OCI-LY7 (cell line): ENCODE data around the gene CASP2. TPM values are rescaled to one million over a fixed set of nuclear protein-coding genes. Genes with fewer than 3 reads are reported as not detected.

ENCODE experiments used
- BruUV-seq: library from RNA; stranded (reverse); fragments of 400-500 nt; replicated peaks from 2 replicates; lab custom pipeline; 2021; lab: Mats Ljungman, UMichigan
- CTCF ChIA-PET: fragments of 300-600 bp; sonication (Branson Sonifier 250); formaldehyde crosslinking; loops from one replicate; lab custom pipeline; 2022; ENCODE audit warnings: antibody characterized with exemption; ENCODE audit not compliant: unreplicated experiment; lab: Charles Lee
- POLR2A ChIA-PET: fragments of 300-600 bp; sonication (Branson Sonifier 250); formaldehyde crosslinking; loops from one replicate; lab custom pipeline; 2022; ENCODE audit warnings: antibody characterized with exemption; lab: Charles Lee
- DNase-seq: peaks from one replicate; pipeline ENCODE4 v3.0.0-alpha.2; 2015; ENCODE audit warnings: low spot score
- H2AFZ ChIP-seq: fragments of 200-600 bp; sonication (generic), shearing (Covaris generic); 2 replicates; pipeline ENCODE4 v1.6.1; 2014; ENCODE audit warnings: mild to moderate bottlenecking, antibody characterized with exemption, low read length, moderate library complexity
- H3K27ac ChIP-seq: fragments of 200-600 bp; sonication (generic); 2 replicates; pipeline ENCODE4 v1.5.1; 2014; ENCODE audit warnings: mixed run types, low read depth, mild to moderate bottlenecking, moderate library complexity, low read length, inconsistent platforms; ENCODE audit not compliant: poor library complexity, severe bottlenecking
- H3K36me3 ChIP-seq: fragments of 200-600 bp; sonication (generic); 2 replicates; pipeline ENCODE4 v1.6.1; 2014; ENCODE audit warnings: mild to moderate bottlenecking, antibody characterized with exemption, low read length, moderate library complexity, mixed read lengths; ENCODE audit not compliant: insufficient read depth
- H3K4me1 ChIP-seq: fragments of 200-600 bp; sonication (generic); 2 replicates; pipeline ENCODE4 v1.5.1; 2014; ENCODE audit warnings: mild to moderate bottlenecking, low read length; ENCODE audit not compliant: insufficient read depth, poor library complexity, severe bottlenecking
- H3K4me2 ChIP-seq: fragments of 200-600 bp; sonication (generic); 2 replicates; pipeline ENCODE4 v1.6.1; 2014; ENCODE audit warnings: mild to moderate bottlenecking, low read length
- H3K4me3 ChIP-seq: fragments of 200-600 bp; sonication (generic); 2 replicates; pipeline ENCODE4 v1.5.1; 2014; ENCODE audit warnings: mild to moderate bottlenecking, low read depth, low read length; ENCODE audit not compliant: poor library complexity, severe bottlenecking
- H3K79me2 ChIP-seq: fragments of 200-600 bp; sonication (generic); 2 replicates; pipeline ENCODE4 v1.6.1; 2016; ENCODE audit warnings: low read depth, mild to moderate bottlenecking, low read length, moderate library complexity, mixed read lengths; ENCODE audit not compliant: insufficient read depth
- H3K9me2 ChIP-seq: fragments of 200-600 bp; sonication (generic); 2 replicates; pipeline ENCODE4 v1.6.1; 2016; ENCODE audit warnings: mild to moderate bottlenecking, low read length, mixed read lengths; ENCODE audit not compliant: insufficient read depth
- H3K9me3 ChIP-seq: fragments of 200-600 bp; sonication (generic); 2 replicates; pipeline ENCODE4 v1.6.1; 2014; ENCODE audit warnings: mild to moderate bottlenecking, mixed run types, low read length, mixed read lengths
- H4K20me1 ChIP-seq: fragments of 200-600 bp; sonication (generic); 2 replicates; pipeline ENCODE4 v1.6.1; 2014; ENCODE audit warnings: mild to moderate bottlenecking, antibody characterized with exemption, low read length, moderate library complexity, mixed read lengths; ENCODE audit not compliant: insufficient read depth
- EZH2phosphoT487 ChIP-seq: fragments of 200-600 bp; sonication (generic); IDR thresholded peaks from 2 replicates; pipeline ENCODE4 v1.6.1; 2018; ENCODE audit warnings: low read depth, borderline replicate concordance, mild to moderate bottlenecking, mixed run types, antibody characterized with exemption, low read length, moderate library complexity, mixed read lengths
- intact Hi-C: fragments of 100-400 bp; cut with micrococcal nuclease; formaldehyde crosslinking; loops from one replicate; pipeline ENCODE4 v1.10.0; 2022; ENCODE audit not compliant: unreplicated experiment
- total RNA-seq, 2 experiments: library from RNA; depleted of rRNA in 1 of 2; stranded (reverse); fragments of >200 nt in 1 of 2; shearing (Covaris generic) in 1 of 2; gene quantifications; 2 replicates each; pipeline ENCODE4 v1.2.3, GENCODE V29; 2014 to 2022
- TF ChIP-seq, protein P1 (sequence below): fragments of 200-600 bp; sonication (generic); conservative IDR thresholded peaks from 2 replicates; pipeline ENCODE4 v1.5.1; 2014; ENCODE audit warnings: mild to moderate bottlenecking, antibody characterized with exemption, low read length, moderate library complexity, mixed read lengths

The CASP2 gene
- total RNA-seq, 2 experiments from 2014 or later: 27.2 to 61.6 TPM

- Histone ChIP-seq H3K27ac (no peak overlapping the region), H3K36me3 (peaks cover 97% of the 10 kb centered on the region), H3K4me2 (no peak overlapping the region), H3K9me2 (no peaks in the 10 kb centered on the region), H3K4me1 (peaks cover 14% of the 10 kb centered on the region), H3K79me2 (peaks cover 9% of the 10 kb centered on the region; the same call in 1 of the 2 replicates), H2AFZ (no peak overlapping the region), H3K9me3 (no peaks in the 10 kb centered on the region), H3K4me3 (no peak overlapping the region), H4K20me1 (peaks cover 5% of the 10 kb centered on the region; the same call in 1 of the 2 replicates)
- CTCF ChIA-PET: interaction anchor here (0.6 to 1.2 kb wide), 6 partner anchors 9 to 59 kb away, joined by 3 to 5 read pairs (median 3); no protein-coding TSS in a partner anchor
- POLR2A ChIA-PET: interaction anchor here (0.7 to 2.3 kb wide), 6 partner anchors 8 to 18 kb away, joined by 3 to 15 read pairs (median 4); partner anchors contain the start of gene CASP2
- intact Hi-C loops: no loop called here
- BruUV-seq: no TSS peak
- no peak for DNase-seq
- TF ChIP-seq, protein P1, sequence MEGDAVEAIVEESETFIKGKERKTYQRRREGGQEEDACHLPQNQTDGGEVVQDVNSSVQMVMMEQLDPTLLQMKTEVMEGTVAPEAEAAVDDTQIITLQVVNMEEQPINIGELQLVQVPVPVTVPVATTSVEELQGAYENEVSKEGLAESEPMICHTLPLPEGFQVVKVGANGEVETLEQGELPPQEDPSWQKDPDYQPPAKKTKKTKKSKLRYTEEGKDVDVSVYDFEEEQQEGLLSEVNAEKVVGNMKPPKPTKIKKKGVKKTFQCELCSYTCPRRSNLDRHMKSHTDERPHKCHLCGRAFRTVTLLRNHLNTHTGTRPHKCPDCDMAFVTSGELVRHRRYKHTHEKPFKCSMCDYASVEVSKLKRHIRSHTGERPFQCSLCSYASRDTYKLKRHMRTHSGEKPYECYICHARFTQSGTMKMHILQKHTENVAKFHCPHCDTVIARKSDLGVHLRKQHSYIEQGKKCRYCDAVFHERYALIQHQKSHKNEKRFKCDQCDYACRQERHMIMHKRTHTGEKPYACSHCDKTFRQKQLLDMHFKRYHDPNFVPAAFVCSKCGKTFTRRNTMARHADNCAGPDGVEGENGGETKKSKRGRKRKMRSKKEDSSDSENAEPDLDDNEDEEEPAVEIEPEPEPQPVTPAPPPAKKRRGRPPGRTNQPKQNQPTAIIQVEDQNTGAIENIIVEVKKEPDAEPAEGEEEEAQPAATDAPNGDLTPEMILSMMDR: no peak
- no peak for TF ChIP-seq EZH2phosphoT487
Observed at GRCh38 chr7:143299346-143299745, 11.2 kb downstream of the CASP2 start.

DNA sequence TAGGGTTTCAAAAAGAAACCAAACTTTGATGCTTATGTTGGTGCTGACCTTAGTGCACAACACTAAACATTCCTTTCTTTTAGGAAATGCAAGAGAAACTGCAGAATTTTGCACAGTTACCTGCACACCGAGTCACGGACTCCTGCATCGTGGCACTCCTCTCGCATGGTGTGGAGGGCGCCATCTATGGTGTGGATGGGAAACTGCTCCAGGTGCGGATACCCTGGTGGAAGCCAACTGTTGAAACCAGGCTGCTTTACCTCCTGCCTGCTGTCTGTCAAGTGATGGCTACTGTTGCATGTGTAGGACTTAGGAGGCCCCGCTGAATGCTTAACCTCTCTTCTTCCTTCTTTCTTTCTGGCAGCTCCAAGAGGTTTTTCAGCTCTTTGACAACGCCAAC is 11.7 kb downstream of the CASP2 start:
- Histone ChIP-seq H3K9me2 (no peaks in the 10 kb centered on the region), H3K4me3 (no peak overlapping the region), H4K20me1 (peaks cover 5% of the 10 kb centered on the region; the same call in 1 of the 2 replicates), H3K36me3 (peaks cover 97% of the 10 kb centered on the region), H3K4me2 (no peak overlapping the region), H3K79me2 (peaks cover 6% of the 10 kb centered on the region; the same call in 1 of the 2 replicates), H2AFZ (no peak overlapping the region), H3K27ac (no peak overlapping the region), H3K9me3 (no peaks in the 10 kb centered on the region), H3K4me1 (peaks cover 14% of the 10 kb centered on the region)
- ChIA-PET POLR2A (interaction anchor here (0.7 to 2.3 kb wide), 6 partner anchors 9 to 19 kb away, joined by 3 to 15 read pairs (median 4); partner anchors contain the start of gene CASP2), CTCF (interaction anchor here (0.6 to 1.2 kb wide), 6 partner anchors 9 to 59 kb away, joined by 3 to 5 read pairs (median 3); no protein-coding TSS in a partner anchor)
- DNase-seq: peak; percentile 55
- BruUV-seq: no TSS peak
- intact Hi-C loops: no loop called here
- no peak for TF ChIP-seq EZH2phosphoT487
- TF ChIP-seq, protein P1: peak; percentile 87
